DND-41 (cell line): ENCODE data around the gene ZRANB3.

Experiments
- ATAC-seq: fragments of 200-7000 bp; cut with Tn5 transposase; 3 replicates; pipeline ENCODE4 v1.9.1; 2021; ENCODE audit warnings: low read depth; ENCODE audit not compliant: insufficient read depth
- DNase-seq: peaks from one replicate; pipeline ENCODE4 v3.0.0-alpha.2; 2020
- H2AFZ ChIP-seq: 2 replicates; pipeline ENCODE4 v1.6.0; 2012; ENCODE audit warnings: low read depth, low read length
- H3K27ac ChIP-seq: 2 replicates; pipeline ENCODE4 v1.5.1; 2012; ENCODE audit warnings: low read length, inconsistent platforms
- H3K27me3 ChIP-seq: fragments of 200-600 bp; sonication (generic); 2 replicates; pipeline ENCODE4 v1.6.0; 2012; ENCODE audit warnings: low read length, mild to moderate bottlenecking, inconsistent platforms; ENCODE audit not compliant: insufficient read depth, poor library complexity
- H3K36me3 ChIP-seq: 2 replicates; pipeline ENCODE4 v1.5.1; 2012; ENCODE audit warnings: low read length, inconsistent platforms; ENCODE audit not compliant: insufficient read depth
- H3K4me1 ChIP-seq: 2 replicates; pipeline ENCODE4 v1.5.1; 2012; ENCODE audit warnings: mild to moderate bottlenecking, low read length; ENCODE audit not compliant: insufficient read depth
- H3K4me2 ChIP-seq: 2 replicates; pipeline ENCODE4 v1.6.0; 2012; ENCODE audit warnings: mild to moderate bottlenecking, moderate library complexity, low read length, inconsistent platforms; ENCODE audit not compliant: insufficient read depth
- H3K4me3 ChIP-seq, 2 experiments: fragments of 200-600 bp in 1 of 2; shearing (Covaris generic) in 1 of 2; 2 replicates each; pipeline ENCODE4 v1.5.1; 2012 to 2016; ENCODE audit warnings: inconsistent platforms in 2 of 2, low read length in 2 of 2, mild to moderate bottlenecking in 2 of 2, low read depth in 1 of 2, moderate library complexity in 1 of 2
- H3K79me2 ChIP-seq: 2 replicates; pipeline ENCODE4 v1.6.0; 2012; ENCODE audit warnings: low read length, inconsistent platforms; ENCODE audit not compliant: insufficient read depth
- H3K9ac ChIP-seq: 2 replicates; pipeline ENCODE4 v1.6.0; 2012; ENCODE audit warnings: low read depth, mild to moderate bottlenecking, inconsistent platforms, low read length, moderate library complexity
- H3K9me3 ChIP-seq: 2 replicates; pipeline ENCODE4 v1.5.1; 2012; ENCODE audit warnings: low read length, moderate library complexity, mild to moderate bottlenecking, inconsistent platforms; ENCODE audit not compliant: insufficient read depth, severe bottlenecking
- H4K20me1 ChIP-seq: 2 replicates; pipeline ENCODE4 v1.6.0; 2012; ENCODE audit warnings: low read length; ENCODE audit not compliant: insufficient read depth
- CTCF ChIP-seq: IDR thresholded peaks from 2 replicates; pipeline ENCODE4 v1.5.1; 2012; ENCODE audit warnings: borderline replicate concordance, low read length, moderate library complexity, mild to moderate bottlenecking; ENCODE audit not compliant: poor library complexity, severe bottlenecking; ENCODE audit errors: extremely low read depth
- EZH2 ChIP-seq: IDR thresholded peaks from 3 replicates; pipeline ENCODE4 v1.6.1; 2012; ENCODE audit warnings: borderline replicate concordance, low read depth, mild to moderate bottlenecking, moderate library complexity, low read length, inconsistent platforms; ENCODE audit not compliant: severe bottlenecking

The ZRANB3 gene

GRCh38 chr2:135103843-135104242 lies 427.2 kb downstream of the ZRANB3 start:
- no peak for DNase-seq
- ATAC-seq: no peak
- no peaks in the 10 kb centered on the region for H3K79me2 ChIP-seq

GRCh38 chr2:135099802-135100483 lies 431.1 kb downstream of the ZRANB3 start:
- TF ChIP-seq CTCF: no peak
- Histone ChIP-seq H3K4me1 (no peaks in the 10 kb centered on the region), H3K9ac (no peak overlapping the region), H3K4me2 (no peak overlapping the region), H2AFZ (no peak overlapping the region), H3K27me3 (no peaks in the 10 kb centered on the region), H3K27ac (no peak overlapping the region), H3K79me2 (no peaks in the 10 kb centered on the region), H4K20me1 (no peaks in the 10 kb centered on the region), H3K4me3 (no peak overlapping the region), H3K36me3 (peaks cover 42% of the 10 kb centered on the region; the same call in 1 of the 2 replicates), H3K9me3 (peaks cover 17% of the 10 kb centered on the region)
- ATAC-seq (no peak), DNase-seq (no peak)

More at GRCh38 chr2:135103843-135104242, 427.2 kb downstream of the ZRANB3 start:
- TF ChIP-seq CTCF (no peak), EZH2 (no peak)
- H3K9me3 ChIP-seq: peaks cover 20% of the 10 kb centered on the region
- H4K20me1 ChIP-seq: no peaks in the 10 kb centered on the region
- no peak overlapping the region for H2AFZ ChIP-seq
- H3K27me3 ChIP-seq: no peaks in the 10 kb centered on the region
- H3K9ac ChIP-seq: no peak overlapping the region
- H3K4me2 ChIP-seq: no peak overlapping the region
- peaks cover 36% of the 10 kb centered on the region; the same call in 1 of the 2 replicates for H3K36me3 ChIP-seq
- no peak overlapping the region for H3K4me3 ChIP-seq
- no peaks in the 10 kb centered on the region for H3K4me1 ChIP-seq
- H3K27ac ChIP-seq: no peak overlapping the region

GRCh38 chr2:135097532-135098231 lies 433.3 kb downstream of the ZRANB3 start:
- H4K20me1 ChIP-seq: no peaks in the 10 kb centered on the region
- H3K27me3 ChIP-seq: no peaks in the 10 kb centered on the region
- no peak overlapping the region for H3K9ac ChIP-seq
- DNase-seq (no peak), ATAC-seq (no peak)
- H3K4me1 ChIP-seq: no peaks in the 10 kb centered on the region
- no peak overlapping the region for H3K4me3 ChIP-seq
- H3K4me2 ChIP-seq: no peak overlapping the region
- peaks cover 40% of the 10 kb centered on the region; the same call in 1 of the 2 replicates for H3K36me3 ChIP-seq
- no peak overlapping the region for H3K27ac ChIP-seq
- H3K79me2 ChIP-seq: no peaks in the 10 kb centered on the region
- H2AFZ ChIP-seq: no peak overlapping the region
- H3K9me3 ChIP-seq: peaks cover 2% of the 10 kb centered on the region
- TF ChIP-seq CTCF (no peak), EZH2 (no peak)
